Measurements from ENCODE around the gene C5AR1. TPM values are rescaled to one million over a fixed set of nuclear protein-coding genes. Genes with fewer than 3 reads are reported as not detected.

Gene C5AR1
- total and polyA plus RNA-seq, 2 donors from 2014 or later = 6.5 to 26.6 TPM

DNA sequence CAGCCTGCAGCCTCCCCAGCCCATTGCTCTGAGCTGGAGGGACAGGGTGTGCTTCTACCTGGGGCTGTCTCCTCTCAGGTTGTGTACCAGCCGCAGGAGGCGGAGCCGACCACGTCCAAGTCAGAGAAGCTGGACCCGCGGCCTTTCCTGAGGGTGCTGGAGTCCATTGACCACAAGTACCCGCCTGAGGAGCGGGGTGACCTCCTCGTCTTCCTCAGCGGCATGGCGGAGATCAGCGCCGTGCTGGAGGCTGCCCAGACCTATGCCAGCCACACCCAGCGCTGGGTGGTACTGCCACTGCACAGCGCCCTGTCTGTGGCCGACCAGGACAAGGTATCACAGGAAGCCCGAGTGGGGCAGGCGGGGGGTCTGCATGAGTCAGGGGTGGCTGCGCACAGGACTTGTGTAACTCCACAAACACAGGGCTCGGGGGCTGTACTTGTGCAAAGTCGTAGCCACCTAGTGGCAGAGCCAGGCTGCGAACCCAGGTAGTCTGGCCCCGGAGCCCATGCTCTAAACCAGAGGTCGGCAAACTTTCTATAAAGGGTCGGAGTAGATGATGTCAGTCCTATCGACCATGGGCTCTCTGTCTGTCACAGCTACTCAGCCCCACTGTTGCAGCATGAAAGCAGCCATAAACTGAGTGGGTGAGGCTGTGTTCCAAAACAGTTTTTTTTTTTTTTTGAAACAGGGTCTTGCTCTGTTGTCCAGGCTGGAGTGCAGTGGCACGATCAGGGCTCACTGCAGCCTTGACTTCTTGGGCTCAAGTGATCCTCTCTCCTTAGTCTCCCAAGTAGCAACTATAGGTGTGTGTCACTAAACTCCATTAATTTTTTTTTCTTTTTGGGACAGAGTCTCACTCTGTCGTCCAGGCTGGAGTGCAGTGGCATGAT is 48.4 kb downstream of the C5AR1 start:
- TF ChIP-seq, protein P1, sequence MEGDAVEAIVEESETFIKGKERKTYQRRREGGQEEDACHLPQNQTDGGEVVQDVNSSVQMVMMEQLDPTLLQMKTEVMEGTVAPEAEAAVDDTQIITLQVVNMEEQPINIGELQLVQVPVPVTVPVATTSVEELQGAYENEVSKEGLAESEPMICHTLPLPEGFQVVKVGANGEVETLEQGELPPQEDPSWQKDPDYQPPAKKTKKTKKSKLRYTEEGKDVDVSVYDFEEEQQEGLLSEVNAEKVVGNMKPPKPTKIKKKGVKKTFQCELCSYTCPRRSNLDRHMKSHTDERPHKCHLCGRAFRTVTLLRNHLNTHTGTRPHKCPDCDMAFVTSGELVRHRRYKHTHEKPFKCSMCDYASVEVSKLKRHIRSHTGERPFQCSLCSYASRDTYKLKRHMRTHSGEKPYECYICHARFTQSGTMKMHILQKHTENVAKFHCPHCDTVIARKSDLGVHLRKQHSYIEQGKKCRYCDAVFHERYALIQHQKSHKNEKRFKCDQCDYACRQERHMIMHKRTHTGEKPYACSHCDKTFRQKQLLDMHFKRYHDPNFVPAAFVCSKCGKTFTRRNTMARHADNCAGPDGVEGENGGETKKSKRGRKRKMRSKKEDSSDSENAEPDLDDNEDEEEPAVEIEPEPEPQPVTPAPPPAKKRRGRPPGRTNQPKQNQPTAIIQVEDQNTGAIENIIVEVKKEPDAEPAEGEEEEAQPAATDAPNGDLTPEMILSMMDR (IDR thresholded peaks at IDR 0.05; ENCODE audit: borderline replicate concordance, extremely low read depth, insufficient read depth) = no peak
- Histone ChIP-seq H3K36me3 (ENCODE audit: control insufficient read depth in 2 of 3, insufficient read depth in 3 of 3, low read length in 3 of 3) (peaks cover 9 to 50% (median 36%) of the 10 kb centered on the region in 3 donors), H3K4me3 (ENCODE audit: low read length in 3 of 3) (no peak overlapping the region), H3K27me3 (ENCODE audit: control insufficient read depth, insufficient read depth, low read length) (no peaks in the 10 kb centered on the region), H3K9me3 (ENCODE audit: control insufficient read depth in 2 of 3, insufficient read depth in 1 of 3, low read length in 3 of 3) (no peaks in the 10 kb centered on the region), H3K9ac (ENCODE audit: low read length in 3 of 3) (no peak overlapping the region), H3K4me1 (ENCODE audit: control insufficient read depth in 2 of 3, insufficient read depth in 2 of 3, low read depth in 1 of 3, low read length in 3 of 3) (no peaks in the 10 kb centered on the region), H3K27ac (ENCODE audit: low read depth in 2 of 2, low read length in 2 of 2) (no peak overlapping the region)
- intact Hi-C loops (cut with DNase I) = no loop called here
- no peak for FAIRE-seq
- peak in 1 of 5 donors; percentile 71 for DNase-seq

DNA sequence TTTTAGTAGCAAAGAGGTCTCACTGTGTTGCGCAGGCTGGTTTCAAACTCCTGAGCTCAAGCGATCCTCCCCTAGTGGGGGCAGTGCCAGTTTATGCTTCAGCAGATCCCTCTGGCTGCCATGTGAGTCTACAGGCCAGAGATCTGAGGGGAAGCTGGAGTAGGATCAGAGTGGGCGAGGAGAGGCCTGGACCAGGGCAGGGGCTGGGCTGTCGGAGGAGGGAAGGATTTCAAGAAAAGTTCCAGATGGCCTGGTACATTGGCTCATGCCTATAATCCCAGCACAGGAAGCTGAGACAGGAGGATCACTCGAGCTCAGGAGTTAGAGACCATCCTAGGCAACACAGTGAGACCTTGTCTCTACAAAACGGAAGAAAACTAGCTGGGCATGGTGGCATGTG is 49.3 kb downstream of the C5AR1 start:
- Histone ChIP-seq H3K27ac (ENCODE audit: low read depth in 2 of 2, low read length in 2 of 2) (no peak overlapping the region), H3K9me3 (ENCODE audit: control insufficient read depth in 2 of 3, insufficient read depth in 1 of 3, low read length in 3 of 3) (no peaks in the 10 kb centered on the region), H3K4me3 (ENCODE audit: low read length in 3 of 3) (no peak overlapping the region), H3K9ac (ENCODE audit: low read length in 3 of 3) (no peak overlapping the region), H3K4me1 (ENCODE audit: control insufficient read depth in 2 of 3, insufficient read depth in 2 of 3, low read depth in 1 of 3, low read length in 3 of 3) (no peaks in the 10 kb centered on the region), H3K27me3 (ENCODE audit: control insufficient read depth, insufficient read depth, low read length) (no peaks in the 10 kb centered on the region), H3K36me3 (ENCODE audit: control insufficient read depth in 2 of 3, insufficient read depth in 3 of 3, low read length in 3 of 3) (peaks cover 9 to 58% (median 36%) of the 10 kb centered on the region in 3 donors)
- intact Hi-C loops (cut with DNase I) = no loop called here
- no peak for DNase-seq
- TF ChIP-seq, protein P1 (IDR thresholded peaks at IDR 0.05; ENCODE audit: borderline replicate concordance, extremely low read depth, insufficient read depth) = no peak
- FAIRE-seq = no peak

DNA sequence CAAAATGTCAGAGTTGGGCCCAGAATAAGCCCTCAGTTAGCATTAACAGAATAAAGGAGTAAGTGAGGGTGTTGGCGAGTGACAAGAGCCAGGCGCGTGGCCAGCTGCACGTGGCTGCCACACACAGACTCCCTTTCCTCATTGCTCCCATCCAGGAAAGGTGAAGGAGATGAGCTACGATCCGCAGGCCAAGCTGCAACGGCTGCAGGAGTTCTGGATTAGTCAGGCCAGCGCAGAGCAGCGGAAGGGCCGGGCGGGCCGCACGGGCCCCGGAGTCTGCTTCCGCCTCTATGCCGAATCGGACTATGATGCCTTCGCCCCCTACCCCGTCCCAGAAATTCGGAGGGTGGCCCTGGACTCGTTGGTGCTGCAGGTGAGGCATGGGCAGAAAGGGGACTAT is 52.7 kb downstream of the C5AR1 start:
- FAIRE-seq (no peak), DNase-seq (no peak)
- H3K4me1 ChIP-seq (ENCODE audit: control insufficient read depth in 2 of 3, insufficient read depth in 2 of 3, low read depth in 1 of 3, low read length in 3 of 3) = no peaks in the 10 kb centered on the region
- H3K9me3 ChIP-seq (ENCODE audit: control insufficient read depth in 2 of 3, insufficient read depth in 1 of 3, low read length in 3 of 3) = no peaks in the 10 kb centered on the region
- H3K27me3 ChIP-seq (ENCODE audit: control insufficient read depth, insufficient read depth, low read length) = no peaks in the 10 kb centered on the region
- intact Hi-C loops (cut with DNase I) = no loop called here
- no peak overlapping the region for H3K27ac ChIP-seq (ENCODE audit: low read depth in 2 of 2, low read length in 2 of 2)
- TF ChIP-seq, protein P1 (IDR thresholded peaks at IDR 0.05; ENCODE audit: borderline replicate concordance, extremely low read depth, insufficient read depth) = no peak
- H3K4me3 ChIP-seq (ENCODE audit: low read length in 3 of 3) = no peak overlapping the region
- H3K9ac ChIP-seq (ENCODE audit: low read length in 3 of 3) = no peak overlapping the region
- peaks cover 5 to 47% (median 26%) of the 10 kb centered on the region in 3 donors for H3K36me3 ChIP-seq (ENCODE audit: control insufficient read depth in 2 of 3, insufficient read depth in 3 of 3, low read length in 3 of 3)

Data from kidney (tissue), 14 donors.